GM12892 (cell line): ENCODE data around the gene FAM83F.

Experiments
- DNase-seq: peaks from one replicate; pipeline ENCODE4 v3.0.0; 2011; ENCODE audit not compliant: insufficient read length
- FAIRE-seq: peaks from 2 replicates; lab custom pipeline; 2011; peaks lifted over from hg19 to GRCh38; lab: Jason Lieb, UNC
- POLR2A ChIP-seq: IDR thresholded peaks from 2 replicates; pipeline ENCODE4 v1.6.1; 2011; ENCODE audit warnings: low read depth, low read length, control low read depth
- POLR2AphosphoS5 ChIP-seq: IDR thresholded peaks from 2 replicates; pipeline ENCODE4 v1.6.1; 2011; ENCODE audit warnings: low read depth, low read length, control low read depth
- TAF1 ChIP-seq: IDR thresholded peaks from 2 replicates; pipeline ENCODE4 v1.6.1; 2011; ENCODE audit warnings: low read depth, mild to moderate bottlenecking, control low read depth, low read length, borderline replicate concordance

The FAM83F gene

GRCh38 chr22:39955675-39956074 lies 39.1 kb upstream of the FAM83F start:
- FAIRE-seq (no peak), DNase-seq (no peak)
- TF ChIP-seq POLR2A, result no peak
- TF ChIP-seq TAF1, result no peak
- TF ChIP-seq POLR2AphosphoS5, result no peak

DNA sequence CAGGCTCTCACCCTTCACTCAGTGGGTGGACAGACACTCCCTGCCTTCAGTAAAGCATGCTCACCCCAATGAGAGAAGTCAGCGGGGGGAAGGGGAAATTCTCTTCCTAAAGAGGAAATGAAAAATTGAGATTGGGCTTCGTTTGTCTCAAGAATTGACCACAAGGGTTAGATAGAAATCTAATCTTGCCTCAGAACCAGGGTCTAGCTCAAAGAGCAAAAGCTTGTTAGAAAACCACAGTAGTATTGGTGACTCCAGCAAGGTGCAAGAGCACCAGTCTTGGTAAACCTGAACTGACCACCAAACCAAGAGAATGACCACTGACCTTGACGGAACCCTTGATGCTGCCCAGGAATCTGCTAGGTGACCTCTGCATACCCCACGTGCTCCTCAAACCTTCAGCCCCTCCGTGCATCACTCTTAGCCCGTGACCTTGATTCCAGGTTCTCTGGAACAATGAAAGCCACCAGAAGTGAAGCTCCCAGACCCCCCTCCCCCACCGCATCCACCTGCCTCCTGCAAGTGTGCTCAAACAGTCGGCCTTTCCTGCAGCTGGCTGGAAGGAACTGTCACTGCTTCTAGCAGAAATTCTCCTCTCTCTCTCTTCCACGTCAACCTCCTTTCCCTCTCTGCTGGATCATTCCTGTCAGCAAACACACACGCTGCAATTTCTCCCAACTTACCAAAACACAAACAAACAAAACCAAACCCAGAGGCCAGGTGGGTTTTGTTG lies 37.7 kb upstream of the FAM83F start:
- no peak for DNase-seq
- FAIRE-seq, result peak; percentile 89
- TF ChIP-seq TAF1 (no peak), POLR2A (no peak), POLR2AphosphoS5 (no peak)

- TF ChIP-seq POLR2AphosphoS5 (no peak), POLR2A (no peak), TAF1 (no peak)
- FAIRE-seq (no peak), DNase-seq (no peak)
Observed at GRCh38 chr22:39958009-39958711, 36.6 kb upstream of the FAM83F start.

DNA sequence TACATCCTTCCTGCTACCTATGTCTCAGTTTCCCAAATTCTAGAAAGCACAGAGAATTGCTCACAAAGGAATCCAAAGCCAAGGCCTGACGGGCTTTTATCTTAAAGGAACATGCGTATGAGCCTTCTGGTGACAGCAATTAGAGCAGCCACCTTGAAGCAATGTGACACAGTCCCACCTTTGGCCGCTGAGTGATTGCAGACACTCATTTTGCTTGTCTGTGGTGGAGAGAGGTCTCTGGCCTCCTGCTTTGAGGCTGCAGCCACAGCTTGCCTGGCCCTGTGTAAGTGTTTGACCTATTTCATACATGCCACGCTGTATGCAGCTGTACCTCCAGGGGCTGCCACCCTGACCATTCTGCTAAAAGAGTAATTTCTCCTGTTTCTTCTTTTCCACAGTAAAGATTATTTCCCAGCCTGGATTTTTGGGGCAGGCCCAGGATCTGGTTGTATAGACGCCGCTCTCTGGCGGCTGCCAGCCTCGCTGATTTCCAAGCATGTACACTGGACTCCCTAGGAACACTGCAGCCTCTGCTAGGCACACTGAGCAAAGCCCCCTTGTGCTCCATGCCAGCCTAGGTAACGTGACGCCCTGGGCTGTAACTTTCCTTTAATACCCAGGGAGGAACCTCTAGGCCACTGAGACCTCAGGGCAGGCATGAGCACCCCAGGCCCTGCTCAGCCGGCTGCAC lies 35.7 kb upstream of the FAM83F start:
- TF ChIP-seq POLR2AphosphoS5 (no peak), TAF1 (no peak), POLR2A (no peak)
- FAIRE-seq (no peak), DNase-seq (no peak)

- no peak for FAIRE-seq
- no peak for DNase-seq
- no peak for TF ChIP-seq POLR2A
- TF ChIP-seq POLR2AphosphoS5, result no peak
- TF ChIP-seq TAF1, result no peak
Observed at GRCh38 chr22:39959640-39960447, 34.9 kb upstream of the FAM83F start, which contains the start of gene TMA7B. TMA7B (plus strand) TSS chr22:39960397; CDS start chr22:39964375, 3,978 bp downstream.

GRCh38 chr22:39960791-39961746 lies 33.7 kb upstream of the FAM83F start:
- TF ChIP-seq TAF1 (no peak), POLR2A (no peak), POLR2AphosphoS5 (no peak)
- DNase-seq (peak; percentile 58), FAIRE-seq (peak; percentile 99)

DNA sequence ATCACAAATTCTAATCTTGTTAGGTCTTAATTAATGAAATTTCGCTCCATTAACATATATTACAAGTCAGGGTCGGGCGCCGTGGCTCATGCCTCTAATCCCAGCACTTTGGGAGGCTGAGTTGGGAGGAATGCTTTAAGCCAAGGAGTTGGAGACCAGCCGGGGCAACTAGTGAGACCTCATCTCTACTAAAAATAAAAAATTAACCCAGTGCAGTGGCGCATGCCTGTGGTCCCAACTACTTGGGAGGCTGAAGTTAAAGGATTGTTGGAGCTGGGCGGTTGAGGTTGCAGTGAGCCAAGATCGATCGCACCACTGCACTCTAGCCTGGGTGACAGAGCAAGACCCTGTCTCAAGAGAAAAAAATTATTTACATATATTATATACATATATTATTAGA lies 32.7 kb upstream of the FAM83F start:
- no peak for DNase-seq
- TF ChIP-seq TAF1 (no peak), POLR2A (no peak), POLR2AphosphoS5 (no peak)
- FAIRE-seq, result no peak

- TF ChIP-seq TAF1, result no peak
- TF ChIP-seq POLR2A, result no peak
- TF ChIP-seq POLR2AphosphoS5, result no peak
- no peak for DNase-seq
- no peak for FAIRE-seq
Observed at GRCh38 chr22:39965748-39966147, 29.0 kb upstream of the FAM83F start.

- DNase-seq (no peak), FAIRE-seq (no peak)
- TF ChIP-seq POLR2AphosphoS5 (no peak), TAF1 (no peak), POLR2A (no peak)
Observed at GRCh38 chr22:39966470-39966869, 28.3 kb upstream of the FAM83F start.

DNA sequence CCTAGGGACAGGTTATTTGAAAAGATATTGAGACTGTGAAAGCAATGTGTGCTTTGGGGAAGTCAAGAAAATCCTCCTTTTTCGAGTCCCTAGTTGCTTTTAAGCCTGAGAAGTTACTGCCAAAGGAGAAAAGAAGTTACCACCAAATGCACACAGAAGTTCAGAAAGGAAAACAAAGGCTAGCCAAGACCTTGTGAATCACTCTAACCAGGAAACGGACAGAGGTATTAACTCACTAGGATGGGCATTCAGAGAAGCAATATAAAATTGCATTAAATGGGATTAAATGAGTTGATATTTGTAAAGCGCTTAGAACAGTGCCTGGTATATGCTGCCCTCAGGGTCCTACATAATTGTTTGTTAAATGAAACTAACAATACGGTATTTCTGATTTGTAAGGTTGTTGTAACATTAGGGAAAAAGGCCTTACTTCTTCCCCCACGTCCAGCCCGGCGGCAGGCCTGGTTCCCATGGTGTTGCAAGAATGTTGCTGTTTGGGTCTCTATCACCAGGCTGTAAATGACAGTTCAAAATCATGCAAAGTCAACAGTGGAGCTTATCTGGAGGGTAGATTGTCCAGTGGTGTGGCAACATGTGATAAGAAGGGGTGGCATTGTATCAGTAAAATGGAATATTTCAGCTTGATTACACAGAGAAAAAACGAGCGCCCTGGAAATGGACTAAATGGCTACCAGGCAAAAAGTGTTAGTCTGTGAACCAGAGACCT lies 27.5 kb upstream of the FAM83F start:
- no peak for FAIRE-seq

More for the DNA sequence above, 27.5 kb upstream of the FAM83F start:
- TF ChIP-seq POLR2AphosphoS5 (no peak), TAF1 (no peak), POLR2A (no peak)
- no peak for DNase-seq
